Measurements from ENCODE around the gene CHADL.

DNA sequence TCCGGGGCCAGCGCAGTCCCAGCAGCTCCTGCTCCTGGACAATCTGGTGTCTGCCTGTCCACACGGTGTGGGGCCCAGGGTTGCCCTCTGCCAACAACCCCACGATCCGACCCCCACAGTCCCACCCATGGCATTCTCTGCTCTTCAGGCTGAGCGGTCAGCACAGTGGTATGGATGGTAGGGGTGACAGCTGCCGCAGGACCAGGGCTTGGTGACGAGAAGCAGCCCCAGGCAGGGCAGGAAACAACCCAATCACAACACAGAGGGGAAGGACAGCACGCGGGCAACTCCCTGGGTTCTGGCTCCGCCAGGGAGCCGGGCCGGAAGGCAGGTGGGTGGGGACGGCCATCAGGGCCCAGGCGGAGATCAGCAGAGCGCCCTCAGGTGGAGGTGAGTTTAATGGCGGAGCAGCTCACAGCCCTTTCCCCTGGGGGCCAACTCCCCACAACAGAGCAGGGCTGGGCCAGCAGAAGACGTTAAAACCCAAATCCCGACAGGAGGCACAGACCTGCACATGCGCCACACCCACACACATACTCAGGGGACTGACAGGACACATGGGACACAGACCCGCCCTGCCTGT, 5.3 kb upstream of the CHADL start:
- TF ChIP-seq, protein P1, sequence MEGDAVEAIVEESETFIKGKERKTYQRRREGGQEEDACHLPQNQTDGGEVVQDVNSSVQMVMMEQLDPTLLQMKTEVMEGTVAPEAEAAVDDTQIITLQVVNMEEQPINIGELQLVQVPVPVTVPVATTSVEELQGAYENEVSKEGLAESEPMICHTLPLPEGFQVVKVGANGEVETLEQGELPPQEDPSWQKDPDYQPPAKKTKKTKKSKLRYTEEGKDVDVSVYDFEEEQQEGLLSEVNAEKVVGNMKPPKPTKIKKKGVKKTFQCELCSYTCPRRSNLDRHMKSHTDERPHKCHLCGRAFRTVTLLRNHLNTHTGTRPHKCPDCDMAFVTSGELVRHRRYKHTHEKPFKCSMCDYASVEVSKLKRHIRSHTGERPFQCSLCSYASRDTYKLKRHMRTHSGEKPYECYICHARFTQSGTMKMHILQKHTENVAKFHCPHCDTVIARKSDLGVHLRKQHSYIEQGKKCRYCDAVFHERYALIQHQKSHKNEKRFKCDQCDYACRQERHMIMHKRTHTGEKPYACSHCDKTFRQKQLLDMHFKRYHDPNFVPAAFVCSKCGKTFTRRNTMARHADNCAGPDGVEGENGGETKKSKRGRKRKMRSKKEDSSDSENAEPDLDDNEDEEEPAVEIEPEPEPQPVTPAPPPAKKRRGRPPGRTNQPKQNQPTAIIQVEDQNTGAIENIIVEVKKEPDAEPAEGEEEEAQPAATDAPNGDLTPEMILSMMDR (IDR thresholded peaks at IDR 0.05; ENCODE audit: low read depth, low read length, poor library complexity, severe bottlenecking) = no peak
- TF ChIP-seq EZH2phosphoT487 (IDR thresholded peaks at IDR 0.05; ENCODE audit: borderline replicate concordance, low read length) = no peak

Data from DOHH2 (cell line).